BLaER1 treated with 17β-estradiol and CSF1 and Interleukin-3, amounts not matched to agents 10 nM and 100 nM (cell line): ENCODE measurements around the gene ATP6V1C2.
"Not testable (repeated sequence)": the region's sequence is repeated elsewhere in the genome, so short reads cannot be mapped to it uniquely, and the experiment has no call there.

ENCODE experiments used
- H3K27ac ChIP-seq, 11 experiments: shearing (Covaris generic); formaldehyde crosslinking; 2 replicates each; pipeline ENCODE4 v1.8.1; 2022
- H3K27me3 ChIP-seq, 11 experiments: shearing (Covaris generic); formaldehyde crosslinking; 2 replicates each; pipeline ENCODE4 v1.8.1; 2022
- H3K36me3 ChIP-seq, 11 experiments: shearing (Covaris generic); formaldehyde crosslinking; 2 replicates each; pipeline ENCODE4 v1.8.1; 2022
- H3K4me1 ChIP-seq, 10 experiments: shearing (Covaris generic); formaldehyde crosslinking; 2 replicates each; pipeline ENCODE4 v1.8.1; 2022
- H3K4me2 ChIP-seq, 11 experiments: shearing (Covaris generic); formaldehyde crosslinking; 2 replicates each; pipeline ENCODE4 v1.8.1; 2022
- H3K4me3 ChIP-seq, 10 experiments: shearing (Covaris generic); formaldehyde crosslinking; 2 replicates each; pipeline ENCODE4 v1.8.1; 2022
- H3K9ac ChIP-seq, 11 experiments: shearing (Covaris generic); formaldehyde crosslinking; 2 replicates each; pipeline ENCODE4 v1.8.1; 2022
- H3K9me3 ChIP-seq, 11 experiments: shearing (Covaris generic); formaldehyde crosslinking; replicated peaks in 1 of 11; 2 replicates each; pipeline ENCODE4 v1.8.1; 2022
- H4K20me1 ChIP-seq, 11 experiments: shearing (Covaris generic); formaldehyde crosslinking; 2 replicates each; pipeline ENCODE4 v1.8.1; 2022
- Cebpa-rat ChIP-seq, 11 experiments: shearing (Covaris generic); IDR thresholded peaks; 2 replicates each; pipeline ENCODE4 v1.8.1; 2022

ATP6V1C2 gene

DNA sequence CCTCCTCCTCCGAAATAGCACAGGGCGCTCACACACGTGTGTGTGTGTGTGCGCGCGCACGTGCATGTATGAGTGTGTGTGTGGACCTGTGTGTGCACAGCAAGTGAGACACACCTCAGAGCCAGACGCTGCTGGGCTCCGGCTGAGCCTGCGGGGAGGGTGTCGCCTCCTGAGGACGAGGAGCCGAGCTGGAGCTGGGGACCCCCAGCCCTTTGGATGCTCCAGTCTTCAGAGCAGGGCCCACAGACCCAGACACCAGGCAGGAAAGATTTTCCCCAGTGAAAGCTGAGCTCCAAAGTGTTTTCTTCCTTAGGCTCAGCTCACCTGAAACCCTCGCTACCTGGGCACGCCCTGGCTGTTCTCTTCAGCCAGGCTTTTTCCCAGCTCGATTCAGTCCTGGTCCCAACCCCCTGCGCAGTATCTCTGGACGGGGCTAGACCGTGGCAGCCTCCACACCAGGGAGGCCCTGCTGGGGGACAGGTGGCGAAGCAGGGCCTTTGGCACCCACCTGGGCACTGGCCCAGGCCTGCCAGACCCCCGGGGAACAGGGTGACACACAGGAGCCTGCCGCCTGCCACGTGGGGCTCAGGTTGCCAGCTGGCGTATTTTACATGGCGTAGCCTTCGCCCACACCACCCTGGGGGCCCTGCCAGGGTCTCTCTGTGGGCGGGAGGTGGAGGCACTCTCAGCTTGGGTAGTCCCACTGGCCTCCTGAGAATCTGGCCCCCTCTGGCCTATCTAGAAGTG, 55.0 kb downstream of the ATP6V1C2 start:
- H3K27me3 ChIP-seq, result no peaks in the 10 kb centered on the region
- peaks cover 43 to 84% (median 70%) of the 10 kb centered on the region in 11 experiments; a peak in 21 of 22 replicates for H4K20me1 ChIP-seq
- no peaks in the 10 kb centered on the region for H3K9me3 ChIP-seq
- H3K4me3 ChIP-seq, result no peak overlapping the region
- H3K9ac ChIP-seq, result peak overlapping the region in 3 of 11 experiments; percentile 1 to 54 (median 2); a peak in 1 of 22 replicates
- no peak for TF ChIP-seq Cebpa-rat (IDR thresholded peaks at IDR 0.05)
- H3K4me1 ChIP-seq, result peaks cover 0 to 49% (median 44%) of the 10 kb centered on the region in 10 experiments; a peak in 13 of 20 replicates
- peaks cover 35 to 54% (median 44%) of the 10 kb centered on the region in 11 experiments for H3K36me3 ChIP-seq
- H3K27ac ChIP-seq, result peak overlapping the region in 1 of 11 experiments; percentile 49; a peak in 2 of 22 replicates
- H3K4me2 ChIP-seq, result peak overlapping the region in 7 of 11 experiments; percentile 14 to 46 (median 25); a peak in 8 of 22 replicates

DNA sequence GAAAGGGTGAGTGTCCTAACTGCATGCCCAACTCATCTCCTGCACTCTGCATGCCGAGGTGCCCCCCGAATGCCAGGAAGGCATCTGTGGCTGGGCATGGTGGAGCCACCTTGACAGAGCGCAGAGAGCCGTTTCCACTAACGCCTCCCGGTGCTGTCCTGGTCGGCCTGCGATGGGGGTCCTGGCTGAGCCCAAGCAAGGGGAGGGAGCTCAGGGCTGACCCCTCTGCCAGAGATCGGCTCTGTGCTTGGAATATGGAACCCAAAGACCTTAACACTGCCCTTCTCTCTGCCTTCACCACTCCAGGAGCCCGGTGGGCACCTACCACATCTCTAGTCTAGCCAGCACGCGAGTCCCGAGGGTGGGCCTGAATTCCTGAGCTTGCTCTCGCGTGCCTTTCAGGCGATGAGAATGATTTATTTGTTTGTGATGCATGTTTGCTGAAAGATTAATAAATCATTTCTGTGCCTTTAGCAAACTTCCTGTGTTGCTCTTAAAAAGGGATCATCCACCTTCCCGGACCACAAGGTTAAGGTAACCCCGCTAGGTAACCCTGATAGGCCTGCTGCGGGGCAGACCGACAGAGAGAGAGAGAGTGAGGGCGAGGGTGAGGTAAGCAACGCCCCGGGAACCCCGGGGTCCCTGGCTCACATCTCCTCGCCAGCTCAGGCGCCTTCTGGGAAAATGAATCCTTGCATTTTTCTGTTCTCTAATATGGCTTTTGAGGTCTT, 55.8 kb downstream of the ATP6V1C2 start:
- Histone ChIP-seq H3K4me3 (no peak overlapping the region), H3K9ac (peak overlapping the region in 4 of 11 experiments; percentile 1 to 54 (median 14); a peak in 2 of 22 replicates), H3K4me2 (peak overlapping the region in 7 of 11 experiments; percentile 14 to 46 (median 25); a peak in 9 of 22 replicates), H3K27ac (peak overlapping the region in 2 of 11 experiments; percentile 1 to 49; a peak in 1 of 22 replicates), H3K9me3 (no peaks in the 10 kb centered on the region), H3K27me3 (no peaks in the 10 kb centered on the region), H3K36me3 (peaks cover 44 to 63% (median 53%) of the 10 kb centered on the region in 11 experiments), H4K20me1 (peaks cover 51 to 92% (median 79%) of the 10 kb centered on the region in 11 experiments; a peak in 21 of 22 replicates), H3K4me1 (peaks cover 0 to 49% (median 44%) of the 10 kb centered on the region in 10 experiments; a peak in 13 of 20 replicates)
- TF ChIP-seq Cebpa-rat (IDR thresholded peaks at IDR 0.05), result no peak

DNA sequence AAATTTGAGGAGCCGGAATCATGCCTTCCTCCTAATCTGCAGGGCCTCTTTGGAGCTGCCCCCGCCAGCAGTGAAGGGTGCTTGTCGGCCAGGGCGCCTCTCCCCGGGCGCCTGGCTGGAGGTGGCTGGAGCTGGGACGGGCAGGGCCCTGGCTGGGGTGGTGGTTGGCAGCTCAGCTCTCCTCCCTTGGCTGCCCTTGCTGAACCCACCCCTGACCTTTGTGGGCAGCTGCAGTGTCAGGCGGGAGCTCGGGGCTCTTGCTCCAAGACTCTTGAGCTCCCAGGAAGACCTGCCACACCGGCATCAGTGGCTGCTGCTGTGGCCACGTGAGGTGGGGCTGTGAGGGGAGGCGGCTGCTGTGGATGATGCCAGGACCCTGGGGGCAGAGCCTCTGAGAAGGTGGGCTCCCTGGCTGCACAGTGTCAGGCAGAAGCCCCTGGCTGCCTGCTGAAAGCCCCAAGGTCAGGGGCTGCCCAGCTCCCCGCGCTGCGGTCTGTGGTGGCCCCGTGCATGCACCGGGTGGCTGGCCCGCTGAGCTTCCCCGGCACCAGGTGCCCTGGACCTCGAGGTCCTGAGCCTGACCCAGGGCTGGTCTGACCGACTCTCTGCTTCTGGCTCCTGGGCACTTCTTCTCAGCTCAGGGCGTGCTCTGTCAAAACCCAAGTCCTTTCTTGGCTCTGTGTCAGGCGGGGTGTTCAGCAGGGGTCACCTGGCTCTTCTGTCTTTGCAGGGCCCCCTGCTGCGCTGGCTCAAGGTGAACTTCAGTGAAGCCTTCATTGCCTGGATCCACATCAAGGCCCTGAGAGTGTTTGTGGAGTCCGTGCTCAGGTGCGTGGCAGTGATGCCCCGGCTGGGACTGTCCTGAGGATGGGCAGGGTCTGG, 56.7 kb downstream of the ATP6V1C2 start:
- no peaks in the 10 kb centered on the region for H3K9me3 ChIP-seq
- peaks cover 0 to 49% (median 44%) of the 10 kb centered on the region in 10 experiments; a peak in 13 of 20 replicates for H3K4me1 ChIP-seq
- peak overlapping the region in 5 of 11 experiments; percentile 18 to 46 (median 33); a peak in 8 of 22 replicates for H3K4me2 ChIP-seq
- peaks cover 52 to 71% (median 61%) of the 10 kb centered on the region in 11 experiments for H3K36me3 ChIP-seq
- peak overlapping the region in 2 of 11 experiments; percentile 3 to 49; a peak in 1 of 22 replicates for H3K27ac ChIP-seq
- peak overlapping the region in 2 of 11 experiments; percentile 23 to 24; a peak in 2 of 22 replicates for H3K9ac ChIP-seq
- TF ChIP-seq Cebpa-rat (IDR thresholded peaks at IDR 0.05), result no peak
- no peaks in the 10 kb centered on the region for H3K27me3 ChIP-seq
- H3K4me3 ChIP-seq, result no peak overlapping the region
- peaks cover 59 to 96% (median 87%) of the 10 kb centered on the region in 11 experiments; a peak in 21 of 22 replicates for H4K20me1 ChIP-seq

DNA sequence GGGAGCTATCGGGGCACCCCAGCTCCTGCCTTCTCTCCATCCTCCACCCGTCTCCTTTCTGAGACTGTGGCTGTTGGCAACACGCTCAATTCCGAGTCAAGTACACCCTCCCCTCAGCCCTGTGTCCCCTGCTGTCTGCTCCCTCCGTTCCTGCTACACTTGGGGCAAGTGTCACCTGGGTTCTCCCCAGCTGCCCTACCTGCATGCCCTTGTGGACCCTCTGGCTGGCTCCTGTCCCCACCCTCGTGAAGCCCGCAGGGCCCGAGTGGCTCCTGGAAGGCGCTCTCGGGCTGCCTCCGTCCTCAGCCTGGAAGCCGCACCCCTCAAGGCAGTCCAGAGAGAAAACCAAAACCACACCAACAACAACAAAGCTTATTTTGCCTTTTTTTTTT, 57.3 kb downstream of the ATP6V1C2 start:
- Histone ChIP-seq H3K4me1 (peaks cover 0 to 49% (median 44%) of the 10 kb centered on the region in 10 experiments; a peak in 13 of 20 replicates), H3K4me2 (peak overlapping the region in 1 of 11 experiments; percentile 46; a peak in 3 of 22 replicates), H3K9ac (peak overlapping the region in 1 of 11 experiments; percentile 23; a peak in 1 of 22 replicates), H3K27me3 (no peaks in the 10 kb centered on the region), H3K4me3 (no peak overlapping the region), H3K36me3 (peaks cover 58 to 77% (median 67%) of the 10 kb centered on the region in 11 experiments), H3K9me3 (no peaks in the 10 kb centered on the region), H3K27ac (no peak overlapping the region), H4K20me1 (peaks cover 66 to 100% (median 93%) of the 10 kb centered on the region in 11 experiments; a peak in 21 of 22 replicates)
- TF ChIP-seq Cebpa-rat (IDR thresholded peaks at IDR 0.05), result no peak

DNA sequence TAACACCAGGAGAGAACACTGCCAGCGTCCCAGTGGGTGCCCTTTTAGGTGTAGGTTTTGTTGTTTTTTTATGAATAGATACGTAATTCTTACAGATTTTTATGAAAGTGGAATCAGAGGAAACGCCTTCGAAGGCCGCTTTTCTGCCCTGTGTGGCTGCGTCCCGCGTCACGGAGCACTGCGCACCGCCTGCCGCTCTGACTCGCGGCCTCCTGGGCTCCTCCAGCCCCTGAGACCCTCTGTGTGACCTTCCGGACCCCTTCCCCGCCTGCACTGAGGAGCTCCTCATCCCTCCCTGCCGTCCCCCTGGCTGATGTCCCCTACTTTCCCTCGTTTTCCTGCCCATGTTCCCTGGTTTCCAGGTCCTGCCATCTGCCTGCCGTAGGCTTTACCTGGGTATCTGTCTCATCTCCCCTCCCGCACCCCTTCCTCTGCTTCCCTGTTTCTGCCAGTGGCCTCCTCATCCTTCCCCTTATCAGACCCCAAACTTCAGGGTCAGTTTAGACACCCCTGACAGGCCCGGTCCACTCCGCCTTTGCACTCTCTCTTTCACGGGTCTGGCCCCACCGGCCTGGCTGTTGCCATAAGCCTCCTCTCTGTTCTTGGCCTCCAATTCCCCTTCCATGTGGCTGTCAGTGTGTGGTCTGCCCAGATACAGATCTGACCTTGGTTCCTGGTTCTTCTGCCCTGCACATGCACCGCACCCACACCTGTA, 58.5 kb downstream of the ATP6V1C2 start:
- Histone ChIP-seq H3K9me3 (no peaks in the 10 kb centered on the region), H3K27me3 (no peaks in the 10 kb centered on the region), H3K9ac (no peak overlapping the region), H3K4me3 (no peak overlapping the region), H3K36me3 (peaks cover 70 to 89% (median 79%) of the 10 kb centered on the region in 11 experiments), H3K27ac (no peak overlapping the region), H3K4me2 (no peak overlapping the region), H4K20me1 (peaks cover 78 to 100% (median 97%) of the 10 kb centered on the region in 11 experiments; a peak in 21 of 22 replicates), H3K4me1 (peaks cover 0 to 43% (median 39%) of the 10 kb centered on the region in 10 experiments; a peak in 13 of 20 replicates)
- no peak for TF ChIP-seq Cebpa-rat (IDR thresholded peaks at IDR 0.05)

DNA sequence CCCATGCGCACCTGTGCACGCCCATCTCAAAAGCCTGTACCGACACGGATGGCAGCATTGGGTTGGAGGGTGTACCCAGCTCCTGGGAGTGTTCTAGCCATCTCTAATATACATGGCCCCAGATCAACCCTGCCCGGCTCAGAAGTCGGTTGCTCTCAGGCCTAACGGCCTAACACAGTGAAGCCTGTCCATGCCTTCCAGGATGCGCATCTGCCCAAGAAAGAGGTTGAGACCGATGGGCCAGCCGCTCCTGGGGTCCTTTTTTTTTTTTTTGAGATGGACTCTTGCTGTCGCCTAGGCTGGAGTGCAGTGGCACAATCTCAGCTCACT, 59.0 kb downstream of the ATP6V1C2 start:
- Histone ChIP-seq H3K4me2 (no peak overlapping the region), H3K4me1 (peaks cover 0 to 38% (median 34%) of the 10 kb centered on the region in 10 experiments; a peak in 13 of 20 replicates), H3K9ac (no peak overlapping the region), H3K27me3 (no peaks in the 10 kb centered on the region), H3K27ac (no peak overlapping the region), H3K36me3 (peaks cover 75 to 94% (median 85%) of the 10 kb centered on the region in 11 experiments), H3K4me3 (no peak overlapping the region), H4K20me1 (peaks cover 83 to 100% (median 98%) of the 10 kb centered on the region in 11 experiments; a peak in 21 of 22 replicates), H3K9me3 (no peaks in the 10 kb centered on the region)
- no peak for TF ChIP-seq Cebpa-rat (IDR thresholded peaks at IDR 0.05)

DNA sequence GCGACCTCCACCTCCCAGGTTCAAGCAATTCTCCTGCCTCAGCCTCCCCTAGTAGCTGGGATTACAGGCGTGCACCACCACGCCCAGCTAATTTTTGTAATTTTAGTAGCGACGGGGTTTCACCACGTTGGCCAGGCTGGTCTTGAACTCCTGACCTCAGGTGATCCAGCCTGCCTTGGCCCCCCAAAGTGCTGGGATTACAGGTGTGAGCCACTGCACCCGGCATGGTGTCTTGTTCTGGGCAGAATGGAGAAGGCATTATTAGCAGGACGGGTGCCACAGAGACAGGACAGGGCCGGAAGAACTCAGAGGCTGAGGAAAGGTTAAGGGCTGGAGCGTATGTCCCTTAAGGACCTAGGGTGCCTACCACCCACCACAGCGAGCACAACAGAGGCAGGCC, 59.4 kb downstream of the ATP6V1C2 start:
- H3K9me3 ChIP-seq, H3K27ac ChIP-seq, H3K27me3 ChIP-seq, H3K4me2 ChIP-seq, H3K4me3 ChIP-seq, H3K9ac ChIP-seq: not testable (repeated sequence)
- peaks cover 79 to 98% (median 88%) of the 10 kb centered on the region in 11 experiments for H3K36me3 ChIP-seq
- H4K20me1 ChIP-seq, result peaks cover 87 to 100% (median 98%) of the 10 kb centered on the region in 11 experiments; a peak in 21 of 22 replicates
- peaks cover 0 to 34% (median 30%) of the 10 kb centered on the region in 10 experiments; a peak in 13 of 20 replicates for H3K4me1 ChIP-seq
